H9 (cell line): ENCODE data around the gene TBC1D22A. TPM values are rescaled to one million over a fixed set of nuclear protein-coding genes. Genes with fewer than 3 reads are reported as not detected.
A peak's percentile ranks its signal among the peaks of the same experiment; 100 is the strongest.

Experiments
- DNase-seq: peaks from one replicate; pipeline ENCODE4 v3.0.0-alpha.2; 2017
- H2AFZ ChIP-seq: one replicate; pipeline ENCODE4 v1.6.1; 2013; ENCODE audit warnings: mild to moderate bottlenecking, low read length, control low read depth, moderate library complexity
- H2AK5ac ChIP-seq: 2 replicates; pipeline ENCODE4 v1.6.1; 2013; ENCODE audit warnings: low read length, control low read depth, mixed read lengths; ENCODE audit not compliant: insufficient read length
- H2BK120ac ChIP-seq: one replicate; pipeline ENCODE4 v1.6.1; 2013; ENCODE audit warnings: low read depth, mild to moderate bottlenecking, low read length, control low read depth, inconsistent platforms; ENCODE audit not compliant: poor library complexity, severe bottlenecking
- H2BK12ac ChIP-seq: 2 replicates; pipeline ENCODE4 v1.6.1; 2013; ENCODE audit warnings: low read length, control low read depth, mixed read lengths, low read depth; ENCODE audit not compliant: insufficient read length
- H2BK15ac ChIP-seq: 2 replicates; pipeline ENCODE4 v1.6.1; 2013; ENCODE audit warnings: low read depth, low read length, control low read depth
- H2BK20ac ChIP-seq: one replicate; pipeline ENCODE4 v1.6.1; 2013; ENCODE audit warnings: low read depth, mild to moderate bottlenecking, low read length, control low read depth, inconsistent platforms; ENCODE audit not compliant: poor library complexity, severe bottlenecking
- H2BK5ac ChIP-seq: 2 replicates; pipeline ENCODE4 v1.6.1; 2013; ENCODE audit warnings: low read length, control low read depth, mixed read lengths; ENCODE audit not compliant: insufficient read length
- H3K14ac ChIP-seq: 2 replicates; pipeline ENCODE4 v1.6.1; 2013; ENCODE audit warnings: low read length, control low read depth; ENCODE audit not compliant: insufficient read depth
- H3K18ac ChIP-seq: 2 replicates; pipeline ENCODE4 v1.6.1; 2013; ENCODE audit warnings: low read depth, mild to moderate bottlenecking, mixed read lengths, low read length, control low read depth; ENCODE audit not compliant: insufficient read length
- H3K23ac ChIP-seq: 2 replicates; pipeline ENCODE4 v1.6.1; 2013; ENCODE audit warnings: low read length, control low read depth, mixed read lengths, low read depth; ENCODE audit not compliant: insufficient read length
- H3K23me2 ChIP-seq: 2 replicates; pipeline ENCODE4 v1.6.1; 2013; ENCODE audit warnings: low read depth, mild to moderate bottlenecking, mixed read lengths, low read length, control low read depth; ENCODE audit not compliant: insufficient read length, poor library complexity, severe bottlenecking
- H3K27ac ChIP-seq: 2 replicates; pipeline ENCODE4 v1.5.1; 2013; ENCODE audit warnings: low read length, control low read depth, mixed read lengths, low read depth; ENCODE audit not compliant: insufficient read length
- H3K27me3 ChIP-seq: 2 replicates; pipeline ENCODE4 v1.6.1; 2013; ENCODE audit warnings: low read length, control low read depth, inconsistent platforms; ENCODE audit not compliant: insufficient read depth
- H3K4ac ChIP-seq: 2 replicates; pipeline ENCODE4 v1.6.1; 2013; ENCODE audit warnings: low read depth, mild to moderate bottlenecking, control low read depth, inconsistent platforms, low read length, moderate library complexity
- H3K4me1 ChIP-seq: 2 replicates; pipeline ENCODE4 v1.6.1; 2013; ENCODE audit warnings: low read length, control low read depth, inconsistent platforms; ENCODE audit not compliant: insufficient read depth
- H3K4me2 ChIP-seq: 2 replicates; pipeline ENCODE4 v1.6.1; 2013; ENCODE audit warnings: low read length, control low read depth, mixed read lengths; ENCODE audit not compliant: insufficient read length, insufficient read depth
- H3K56ac ChIP-seq: 2 replicates; pipeline ENCODE4 v1.6.1; 2013; ENCODE audit warnings: low read depth, mild to moderate bottlenecking, mixed read lengths, low read length, control low read depth; ENCODE audit not compliant: insufficient read length
- H3K79me1 ChIP-seq: 2 replicates; pipeline ENCODE4 v1.6.1; 2013; ENCODE audit warnings: low read depth, mild to moderate bottlenecking, moderate library complexity, low read length, control low read depth, inconsistent platforms; ENCODE audit not compliant: insufficient read depth, poor library complexity, severe bottlenecking
- H3K79me2 ChIP-seq: 2 replicates; pipeline ENCODE4 v1.6.1; 2013; ENCODE audit warnings: low read length, control low read depth, inconsistent platforms; ENCODE audit not compliant: insufficient read depth
- H3K9ac ChIP-seq: 2 replicates; pipeline ENCODE4 v1.6.1; 2013; ENCODE audit warnings: low read length, control low read depth, mixed read lengths; ENCODE audit not compliant: insufficient read length; ENCODE audit errors: extremely low read depth
- H3K9me3 ChIP-seq: one replicate; pipeline ENCODE4 v1.6.1; 2013; ENCODE audit warnings: low read depth, low read length, inconsistent platforms; ENCODE audit not compliant: control insufficient read depth
- H3T11ph ChIP-seq: one replicate; pipeline ENCODE4 v1.6.1; 2013; ENCODE audit warnings: mild to moderate bottlenecking, low read length, control low read depth, inconsistent platforms
- H4K20me1 ChIP-seq: one replicate; pipeline ENCODE4 v1.6.1; 2013; ENCODE audit not compliant: control insufficient read depth, insufficient read length, insufficient read depth
- H4K5ac ChIP-seq: 2 replicates; pipeline ENCODE4 v1.6.1; 2013; ENCODE audit warnings: low read depth, mild to moderate bottlenecking, mixed read lengths, low read length, control low read depth; ENCODE audit not compliant: insufficient read length
- H4K8ac ChIP-seq: replicated peaks from 2 replicates; pipeline ENCODE4 v1.6.1; 2013; ENCODE audit warnings: low read length, control low read depth, mixed read lengths, low read depth; ENCODE audit not compliant: insufficient read length
- H4K91ac ChIP-seq: 2 replicates; pipeline ENCODE4 v1.6.1; 2013; ENCODE audit warnings: low read depth, mild to moderate bottlenecking, moderate library complexity, mixed read lengths, low read length, control low read depth; ENCODE audit not compliant: insufficient read length
- H3K27ac Mint-ChIP-seq, 3 experiments: 2 replicates in 2 of 3; 3 replicates in 1 of 3; pipeline ENCODE4 v1.8.0; 2020 to 2021; ENCODE audit warnings: mixed read lengths in 3 of 3, mild to moderate bottlenecking in 1 of 3, moderate library complexity in 1 of 3
- H3K27me3 Mint-ChIP-seq: 2 replicates; pipeline ENCODE4 v1.8.0; 2021; ENCODE audit warnings: low read depth, mild to moderate bottlenecking, moderate library complexity, mixed read lengths
- H3K36me3 Mint-ChIP-seq, 3 experiments: 2 replicates in 2 of 3; 3 replicates in 1 of 3; pipeline ENCODE4 v1.8.0; 2020 to 2021; ENCODE audit warnings: low read depth in 3 of 3, mixed read lengths in 3 of 3; ENCODE audit not compliant: insufficient read depth in 1 of 3
- H3K4me1 Mint-ChIP-seq, 2 experiments: 2 replicates each; pipeline ENCODE4 v1.8.0; 2020; ENCODE audit warnings: mixed read lengths in 2 of 2
- H3K4me3 Mint-ChIP-seq, 2 experiments: 2 replicates in 1 of 2; 3 replicates in 1 of 2; pipeline ENCODE4 v1.8.0; 2020 to 2021; ENCODE audit warnings: mild to moderate bottlenecking in 2 of 2, mixed read lengths in 2 of 2, moderate library complexity in 1 of 2
- H3K9me3 Mint-ChIP-seq, 2 experiments: 2 replicates in 1 of 2; 3 replicates in 1 of 2; pipeline ENCODE4 v1.8.0; 2020; ENCODE audit warnings: mild to moderate bottlenecking in 2 of 2, mixed read lengths in 2 of 2, moderate library complexity in 1 of 2
- WGBS: extraction: QIAGEN DNeasy Blood & Tissue Kit; methylation state at CpG from one replicate; pipeline ENCODE4 v1.1.7; 2013; ENCODE audit warnings: missing lambda C conversion rate, low lambda C conversion rate, mixed read lengths; ENCODE audit not compliant: insufficient read length; ENCODE audit errors: extremely low coverage; 5-methylcytosine and 5-hydroxymethylcytosine counted together
- total RNA-seq: library from RNA; stranded (reverse); gene quantifications from 2 replicates; pipeline ENCODE4 v1.2.1, GENCODE V29; 2021
- TF ChIP-seq, protein P1 (sequence below): fragments of 200-600 bp; sonication (generic); conservative IDR thresholded peaks from 3 replicates; pipeline ENCODE4 v1.8.0; 2021; ENCODE audit warnings: antibody characterized with exemption, mild to moderate bottlenecking

The TBC1D22A gene
- total RNA-seq, 1 experiment from 2014 or later = 20.8 TPM

DNA sequence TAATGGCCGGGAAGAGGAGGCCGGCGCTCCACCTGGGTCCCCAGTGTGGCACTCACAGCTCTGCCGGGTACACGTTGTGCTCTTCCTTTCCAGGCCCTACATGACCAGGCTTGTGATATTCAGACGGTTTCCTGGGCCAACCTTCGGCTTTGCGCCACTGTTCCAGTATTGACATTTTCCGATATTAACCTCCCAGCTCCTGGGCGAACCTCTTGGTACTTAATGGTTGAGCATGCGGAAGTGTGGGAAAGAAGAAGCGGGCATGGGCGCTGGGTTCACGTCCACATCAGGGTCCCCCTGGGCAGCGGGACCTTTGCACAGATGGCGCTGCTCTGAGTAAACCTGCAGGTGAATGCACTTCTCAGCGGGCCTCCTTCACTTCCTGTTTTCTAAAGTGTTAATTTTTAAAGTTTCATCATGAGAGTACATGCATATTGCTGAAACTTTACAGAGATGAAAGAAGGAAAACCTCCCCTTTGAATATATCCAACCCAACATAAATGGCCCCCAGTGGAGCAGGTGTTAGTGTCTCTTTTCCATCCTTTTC, 286.7 kb downstream of the TBC1D22A start:
- Histone ChIP-seq H3K79me1 (no peaks in the 10 kb centered on the region), H3K4me2 (no peak overlapping the region), H3K27me3 (no peaks in the 10 kb centered on the region), H3K14ac (no peak overlapping the region), H3K27ac (no peak overlapping the region), H3K18ac (no peak overlapping the region), H2BK12ac (no peak overlapping the region), H2BK5ac (no peak overlapping the region), H3K4me1 (no peaks in the 10 kb centered on the region), H4K5ac (no peak overlapping the region), H3K23ac (no peak overlapping the region), H3K23me2 (no peaks in the 10 kb centered on the region), H3K4ac (no peak overlapping the region), H2BK120ac (no peak overlapping the region), H3T11ph (no peak overlapping the region), H2BK20ac (no peak overlapping the region), H3K56ac (no peak overlapping the region), H4K20me1 (no peaks in the 10 kb centered on the region), H3K9me3 (no peaks in the 10 kb centered on the region), H4K8ac (no peak overlapping the region), H4K91ac (no peak overlapping the region), H2BK15ac (no peak overlapping the region), H2AK5ac (no peak overlapping the region), H2AFZ (no peak overlapping the region), H3K9ac (no peak overlapping the region), H3K79me2 (no peaks in the 10 kb centered on the region)
- Mint-ChIP-seq H3K27me3 (no peaks in the 10 kb centered on the region; the same call in 1 of the 2 replicates), H3K9me3 (no peaks in the 10 kb centered on the region), H3K36me3 (peaks cover 0 to 3% (median 0%) of the 10 kb centered on the region in 3 experiments; a peak in 1 of 7 replicates), H3K4me3 (no peak overlapping the region), H3K27ac (peak overlapping the region in 2 of 3 experiments; percentile 11 to 84; a peak in 3 of 7 replicates), H3K4me1 (peaks cover 9 to 30% of the 10 kb centered on the region in 2 experiments)
- TF ChIP-seq, protein P1, sequence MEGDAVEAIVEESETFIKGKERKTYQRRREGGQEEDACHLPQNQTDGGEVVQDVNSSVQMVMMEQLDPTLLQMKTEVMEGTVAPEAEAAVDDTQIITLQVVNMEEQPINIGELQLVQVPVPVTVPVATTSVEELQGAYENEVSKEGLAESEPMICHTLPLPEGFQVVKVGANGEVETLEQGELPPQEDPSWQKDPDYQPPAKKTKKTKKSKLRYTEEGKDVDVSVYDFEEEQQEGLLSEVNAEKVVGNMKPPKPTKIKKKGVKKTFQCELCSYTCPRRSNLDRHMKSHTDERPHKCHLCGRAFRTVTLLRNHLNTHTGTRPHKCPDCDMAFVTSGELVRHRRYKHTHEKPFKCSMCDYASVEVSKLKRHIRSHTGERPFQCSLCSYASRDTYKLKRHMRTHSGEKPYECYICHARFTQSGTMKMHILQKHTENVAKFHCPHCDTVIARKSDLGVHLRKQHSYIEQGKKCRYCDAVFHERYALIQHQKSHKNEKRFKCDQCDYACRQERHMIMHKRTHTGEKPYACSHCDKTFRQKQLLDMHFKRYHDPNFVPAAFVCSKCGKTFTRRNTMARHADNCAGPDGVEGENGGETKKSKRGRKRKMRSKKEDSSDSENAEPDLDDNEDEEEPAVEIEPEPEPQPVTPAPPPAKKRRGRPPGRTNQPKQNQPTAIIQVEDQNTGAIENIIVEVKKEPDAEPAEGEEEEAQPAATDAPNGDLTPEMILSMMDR = no peak
- no peak for DNase-seq
- no CpG with 5 or more reads among the region's 17 CpGs for WGBS
